GM23338 (cell line): ENCODE measurements around the gene PLD6.

Source experiments
- CREB1 ChIP-seq: fragments of 250-450 bp; sonication (Bioruptor Pico); IDR thresholded peaks from 2 replicates; pipeline ENCODE4 v1.5.0; 2020; ENCODE audit warnings: low read depth, mild to moderate bottlenecking, moderate library complexity
- EZH2 ChIP-seq: fragments of 200-600 bp; sonication (generic); IDR thresholded peaks from one replicate; pipeline ENCODE4 v1.8.0; 2017; ENCODE audit warnings: antibody characterized with exemption, mild to moderate bottlenecking, low read depth; ENCODE audit not compliant: unreplicated experiment
- EZH2phosphoT487 ChIP-seq: fragments of 200-600 bp; sonication (generic); IDR thresholded peaks from one replicate; pipeline ENCODE4 v1.8.1; 2018; ENCODE audit warnings: antibody characterized with exemption; ENCODE audit not compliant: unreplicated experiment
- JUNB ChIP-seq: IDR thresholded peaks from one replicate; pipeline ENCODE4 v1.6.1; 2016; ENCODE audit warnings: antibody characterized with exemption; ENCODE audit not compliant: unreplicated experiment
- POLR2AphosphoS5 ChIP-seq: IDR thresholded peaks from 2 replicates; pipeline ENCODE4 v1.6.1; 2016; ENCODE audit warnings: antibody characterized with exemption, low read depth
- STAT1 ChIP-seq: IDR thresholded peaks from one replicate; pipeline ENCODE4 v1.6.1; 2016; ENCODE audit warnings: antibody characterized with exemption; ENCODE audit not compliant: unreplicated experiment
- ZNF331 ChIP-seq: fragments of 250-450 bp; sonication (Bioruptor Pico); IDR thresholded peaks from 2 replicates; pipeline ENCODE4 v1.5.0; 2020; ENCODE audit warnings: low read depth, mild to moderate bottlenecking, moderate library complexity
- TF ChIP-seq, protein P1 (sequence below), 2 experiments: fragments of 200-600 bp in 1 of 2; sonication (generic) in 1 of 2; conservative IDR thresholded peaks; 2 replicates each; pipeline versions ENCODE4 v1.5.1 to v1.6.1; 2016 to 2017; ENCODE audit warnings: antibody characterized with exemption in 2 of 2, low read depth in 2 of 2, mild to moderate bottlenecking in 2 of 2, moderate library complexity in 1 of 2
- TF ChIP-seq, protein P2 (sequence below): IDR thresholded peaks from one replicate; pipeline ENCODE4 v1.6.1; 2018; ENCODE audit warnings: antibody characterized with exemption; ENCODE audit not compliant: unreplicated experiment
- TF ChIP-seq, protein P3 (sequence below): IDR thresholded peaks from 2 replicates; pipeline ENCODE4 v1.6.1; 2016; ENCODE audit warnings: antibody characterized with exemption

DNA sequence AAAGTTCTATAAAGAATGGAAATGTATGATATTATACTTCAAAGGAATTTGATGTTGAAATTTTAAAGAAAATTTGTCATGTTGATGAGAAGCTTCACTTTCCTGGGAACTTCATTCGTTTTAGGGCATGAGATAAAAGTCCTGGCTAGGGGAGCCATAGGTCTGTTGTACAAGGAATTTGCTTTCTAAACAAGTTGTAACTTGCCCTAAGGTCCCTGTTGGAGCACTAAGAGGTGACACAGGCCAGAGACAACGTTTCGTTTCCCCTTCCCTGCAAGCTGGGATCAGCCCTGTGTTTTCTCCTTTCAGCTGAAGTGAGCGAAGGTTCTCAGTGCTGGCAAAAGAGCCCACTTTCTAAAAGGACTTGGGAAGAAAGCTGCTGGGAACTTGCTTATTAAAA, 16.6 kb downstream of the PLD6 start:
- TF ChIP-seq, protein P1, sequence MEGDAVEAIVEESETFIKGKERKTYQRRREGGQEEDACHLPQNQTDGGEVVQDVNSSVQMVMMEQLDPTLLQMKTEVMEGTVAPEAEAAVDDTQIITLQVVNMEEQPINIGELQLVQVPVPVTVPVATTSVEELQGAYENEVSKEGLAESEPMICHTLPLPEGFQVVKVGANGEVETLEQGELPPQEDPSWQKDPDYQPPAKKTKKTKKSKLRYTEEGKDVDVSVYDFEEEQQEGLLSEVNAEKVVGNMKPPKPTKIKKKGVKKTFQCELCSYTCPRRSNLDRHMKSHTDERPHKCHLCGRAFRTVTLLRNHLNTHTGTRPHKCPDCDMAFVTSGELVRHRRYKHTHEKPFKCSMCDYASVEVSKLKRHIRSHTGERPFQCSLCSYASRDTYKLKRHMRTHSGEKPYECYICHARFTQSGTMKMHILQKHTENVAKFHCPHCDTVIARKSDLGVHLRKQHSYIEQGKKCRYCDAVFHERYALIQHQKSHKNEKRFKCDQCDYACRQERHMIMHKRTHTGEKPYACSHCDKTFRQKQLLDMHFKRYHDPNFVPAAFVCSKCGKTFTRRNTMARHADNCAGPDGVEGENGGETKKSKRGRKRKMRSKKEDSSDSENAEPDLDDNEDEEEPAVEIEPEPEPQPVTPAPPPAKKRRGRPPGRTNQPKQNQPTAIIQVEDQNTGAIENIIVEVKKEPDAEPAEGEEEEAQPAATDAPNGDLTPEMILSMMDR (conservative IDR thresholded peaks at IDR 0.05; ENCODE audit: low read depth in 2 of 2): no peak
- TF ChIP-seq JUNB (no peak), EZH2phosphoT487 (no peak), EZH2 (no peak), POLR2AphosphoS5 (no peak), ZNF331 (no peak), STAT1 (no peak), CREB1 (CRISPR knock-in tag) (no peak)
- TF ChIP-seq, protein P2, sequence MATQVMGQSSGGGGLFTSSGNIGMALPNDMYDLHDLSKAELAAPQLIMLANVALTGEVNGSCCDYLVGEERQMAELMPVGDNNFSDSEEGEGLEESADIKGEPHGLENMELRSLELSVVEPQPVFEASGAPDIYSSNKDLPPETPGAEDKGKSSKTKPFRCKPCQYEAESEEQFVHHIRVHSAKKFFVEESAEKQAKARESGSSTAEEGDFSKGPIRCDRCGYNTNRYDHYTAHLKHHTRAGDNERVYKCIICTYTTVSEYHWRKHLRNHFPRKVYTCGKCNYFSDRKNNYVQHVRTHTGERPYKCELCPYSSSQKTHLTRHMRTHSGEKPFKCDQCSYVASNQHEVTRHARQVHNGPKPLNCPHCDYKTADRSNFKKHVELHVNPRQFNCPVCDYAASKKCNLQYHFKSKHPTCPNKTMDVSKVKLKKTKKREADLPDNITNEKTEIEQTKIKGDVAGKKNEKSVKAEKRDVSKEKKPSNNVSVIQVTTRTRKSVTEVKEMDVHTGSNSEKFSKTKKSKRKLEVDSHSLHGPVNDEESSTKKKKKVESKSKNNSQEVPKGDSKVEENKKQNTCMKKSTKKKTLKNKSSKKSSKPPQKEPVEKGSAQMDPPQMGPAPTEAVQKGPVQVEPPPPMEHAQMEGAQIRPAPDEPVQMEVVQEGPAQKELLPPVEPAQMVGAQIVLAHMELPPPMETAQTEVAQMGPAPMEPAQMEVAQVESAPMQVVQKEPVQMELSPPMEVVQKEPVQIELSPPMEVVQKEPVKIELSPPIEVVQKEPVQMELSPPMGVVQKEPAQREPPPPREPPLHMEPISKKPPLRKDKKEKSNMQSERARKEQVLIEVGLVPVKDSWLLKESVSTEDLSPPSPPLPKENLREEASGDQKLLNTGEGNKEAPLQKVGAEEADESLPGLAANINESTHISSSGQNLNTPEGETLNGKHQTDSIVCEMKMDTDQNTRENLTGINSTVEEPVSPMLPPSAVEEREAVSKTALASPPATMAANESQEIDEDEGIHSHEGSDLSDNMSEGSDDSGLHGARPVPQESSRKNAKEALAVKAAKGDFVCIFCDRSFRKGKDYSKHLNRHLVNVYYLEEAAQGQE: no peak
- TF ChIP-seq, protein P3, sequence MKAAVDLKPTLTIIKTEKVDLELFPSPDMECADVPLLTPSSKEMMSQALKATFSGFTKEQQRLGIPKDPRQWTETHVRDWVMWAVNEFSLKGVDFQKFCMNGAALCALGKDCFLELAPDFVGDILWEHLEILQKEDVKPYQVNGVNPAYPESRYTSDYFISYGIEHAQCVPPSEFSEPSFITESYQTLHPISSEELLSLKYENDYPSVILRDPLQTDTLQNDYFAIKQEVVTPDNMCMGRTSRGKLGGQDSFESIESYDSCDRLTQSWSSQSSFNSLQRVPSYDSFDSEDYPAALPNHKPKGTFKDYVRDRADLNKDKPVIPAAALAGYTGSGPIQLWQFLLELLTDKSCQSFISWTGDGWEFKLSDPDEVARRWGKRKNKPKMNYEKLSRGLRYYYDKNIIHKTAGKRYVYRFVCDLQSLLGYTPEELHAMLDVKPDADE: no peak
